ENCODE measurements around the gene CTNNA2. TPM values are rescaled to one million over a fixed set of nuclear protein-coding genes. Genes with fewer than 3 reads are reported as not detected.

Gene CTNNA2
- total RNA-seq, 4 donors from 2014 or later, result 0.40 to 1.7 (median 1.5) TPM; not detected in 1

GRCh38 chr2:79619442-79619841, 106.6 kb downstream of the CTNNA2 start:
- in situ Hi-C loops (cut with MboI; ENCODE audit: low pct_ligation_motif_present in 1 of 4, low pct_unique_long_range_greater_than_20kb in 1 of 4, low sequenced_read_pairs in 3 of 4), result no loop called here
- H3K27ac ChIP-seq, result no peak overlapping the region
- H3K27me3 ChIP-seq, result no peaks in the 10 kb centered on the region
- no peak for DNase-seq
- 81 to 83% methylated on average over 5 of the region's 5 CpGs for WGBS, 2 donors (ENCODE audit: low coverage in 1 of 2)
- TF ChIP-seq EP300 (IDR thresholded peaks at IDR 0.05; ENCODE audit: low read depth) (no peak), POLR2AphosphoS5 (IDR thresholded peaks at IDR 0.05) (no peak), CTCF (IDR thresholded peaks at IDR 0.05) (no peak), POLR2A (IDR thresholded peaks at IDR 0.05) (no peak)
- H3K4me1 ChIP-seq, result peaks cover 0 to 6% (median 0%) of the 10 kb centered on the region in 4 donors
- H3K4me3 ChIP-seq, result no peak overlapping the region
- no peaks in the 10 kb centered on the region for H3K9me3 ChIP-seq
- intact Hi-C loops (cut with DNase I; ENCODE audit: low total_unique reads), result no loop called here
- no peaks in the 10 kb centered on the region for H3K36me3 ChIP-seq

- Histone ChIP-seq H3K27ac (no peak overlapping the region), H3K27me3 (no peaks in the 10 kb centered on the region), H3K9me3 (no peaks in the 10 kb centered on the region), H3K4me3 (no peak overlapping the region), H3K36me3 (no peaks in the 10 kb centered on the region), H3K4me1 (peaks cover 0 to 6% (median 0%) of the 10 kb centered on the region in 4 donors)
- in situ Hi-C loops (cut with MboI; ENCODE audit: low pct_ligation_motif_present in 1 of 4, low pct_unique_long_range_greater_than_20kb in 1 of 4, low sequenced_read_pairs in 3 of 4), result no loop called here
- intact Hi-C loops (cut with DNase I; ENCODE audit: low total_unique reads), result no loop called here
- no peak for TF ChIP-seq POLR2A (IDR thresholded peaks at IDR 0.05)
- TF ChIP-seq EP300 (IDR thresholded peaks at IDR 0.05; ENCODE audit: low read depth), result no peak
- TF ChIP-seq CTCF (IDR thresholded peaks at IDR 0.05), result no peak
- no peak for TF ChIP-seq POLR2AphosphoS5 (IDR thresholded peaks at IDR 0.05)
- WGBS, 2 donors (ENCODE audit: low coverage in 1 of 2), result 80 to 90% methylated on average over 2 of the region's 2 CpGs
- no peak for DNase-seq
Measured at GRCh38 chr2:79619976-79620375, 107.1 kb downstream of the CTNNA2 start.

GRCh38 chr2:79620679-79621078, 107.8 kb downstream of the CTNNA2 start:
- H3K4me3 ChIP-seq, result no peak overlapping the region
- WGBS, 2 donors (ENCODE audit: low coverage in 1 of 2), result 53 to 67% methylated on average over 1 to 2 of the region's 2 CpGs
- in situ Hi-C loops (cut with MboI; ENCODE audit: low pct_ligation_motif_present in 1 of 4, low pct_unique_long_range_greater_than_20kb in 1 of 4, low sequenced_read_pairs in 3 of 4) (no loop called here), intact Hi-C loops (cut with DNase I; ENCODE audit: low total_unique reads) (no loop called here)
- no peak for DNase-seq
- H3K9me3 ChIP-seq, result no peaks in the 10 kb centered on the region
- H3K36me3 ChIP-seq, result no peaks in the 10 kb centered on the region
- no peaks in the 10 kb centered on the region for H3K27me3 ChIP-seq
- peaks cover 0 to 6% (median 0%) of the 10 kb centered on the region in 4 donors for H3K4me1 ChIP-seq
- H3K27ac ChIP-seq, result no peak overlapping the region
- TF ChIP-seq CTCF (IDR thresholded peaks at IDR 0.05) (no peak), POLR2AphosphoS5 (IDR thresholded peaks at IDR 0.05) (no peak), EP300 (IDR thresholded peaks at IDR 0.05; ENCODE audit: low read depth) (no peak), POLR2A (IDR thresholded peaks at IDR 0.05) (no peak)

GRCh38 chr2:79621252-79621651, 108.4 kb downstream of the CTNNA2 start:
- DNase-seq, result no peak
- Histone ChIP-seq H3K27me3 (no peaks in the 10 kb centered on the region), H3K27ac (no peak overlapping the region), H3K4me1 (peaks cover 0 to 6% (median 0%) of the 10 kb centered on the region in 4 donors), H3K9me3 (no peaks in the 10 kb centered on the region), H3K36me3 (no peaks in the 10 kb centered on the region), H3K4me3 (no peak overlapping the region)
- TF ChIP-seq POLR2AphosphoS5 (IDR thresholded peaks at IDR 0.05) (no peak), CTCF (IDR thresholded peaks at IDR 0.05) (no peak), EP300 (IDR thresholded peaks at IDR 0.05; ENCODE audit: low read depth) (no peak), POLR2A (IDR thresholded peaks at IDR 0.05) (no peak)
- in situ Hi-C loops (cut with MboI; ENCODE audit: low pct_ligation_motif_present in 1 of 4, low pct_unique_long_range_greater_than_20kb in 1 of 4, low sequenced_read_pairs in 3 of 4), result no loop called here
- WGBS, 2 donors (ENCODE audit: low coverage in 1 of 2), result 50 to 69% methylated on average over 5 to 6 of the region's 6 CpGs
- intact Hi-C loops (cut with DNase I; ENCODE audit: low total_unique reads), result no loop called here

All from transverse colon (tissue), 4 donors.